GM12878 (cell line): ENCODE measurements around the gene ZNF431. TPM values are rescaled to one million over a fixed set of nuclear protein-coding genes. Genes with fewer than 3 reads are reported as not detected.

Experiments
- CHD2 ChIP-seq: IDR thresholded peaks from 2 replicates; pipeline ENCODE4 v1.6.1; 2011; ENCODE audit warnings: low read depth, low read length, improper control_type of control experiment, borderline replicate concordance
- E2F8 ChIP-seq: fragments of 450-650 bp; IDR thresholded peaks from 2 replicates; pipeline ENCODE4 v1.6.1; 2018; ENCODE audit warnings: mild to moderate bottlenecking, low read depth, moderate library complexity; ENCODE audit not compliant: partially characterized antibody
- E4F1 ChIP-seq: fragments of 450-650 bp; IDR thresholded peaks from 2 replicates; pipeline ENCODE4 v1.6.1; 2018; ENCODE audit warnings: borderline replicate concordance, mild to moderate bottlenecking; ENCODE audit not compliant: partially characterized antibody
- HSF1 ChIP-seq: fragments of 150-350 bp; IDR thresholded peaks from 2 replicates; pipeline ENCODE4 v1.6.1; 2014; ENCODE audit warnings: mild to moderate bottlenecking, low read depth, low read length
- IRF3 ChIP-seq: fragments of 450-650 bp; IDR thresholded peaks from 2 replicates; pipeline ENCODE4 v1.6.1; 2014; ENCODE audit warnings: mild to moderate bottlenecking
- IRF5 ChIP-seq: fragments of 450-650 bp; IDR thresholded peaks from 2 replicates; pipeline ENCODE4 v1.6.1; 2017; ENCODE audit warnings: borderline replicate concordance
- JUNB ChIP-seq: IDR thresholded peaks from 2 replicates; pipeline ENCODE4 v1.6.1; 2016; ENCODE audit warnings: antibody characterized with exemption, mild to moderate bottlenecking
- KLF5 ChIP-seq: fragments of 450-650 bp; IDR thresholded peaks from 2 replicates; pipeline ENCODE4 v1.6.1; 2014; ENCODE audit warnings: mild to moderate bottlenecking; ENCODE audit not compliant: partially characterized antibody
- MXI1 ChIP-seq: fragments of 150-350 bp; IDR thresholded peaks from 2 replicates; pipeline ENCODE4 v1.6.1; 2011; ENCODE audit warnings: low read depth, mild to moderate bottlenecking, inconsistent platforms, low read length, improper control_type of control experiment
- NFYA ChIP-seq: IDR thresholded peaks from 2 replicates; pipeline ENCODE4 v1.6.1; 2011; ENCODE audit warnings: low read depth, mild to moderate bottlenecking, low read length, improper control_type of control experiment, borderline replicate concordance
- NKRF ChIP-seq: fragments of 450-650 bp; conservative IDR thresholded peaks from 2 replicates; pipeline ENCODE4 v1.6.1; 2017; ENCODE audit warnings: mild to moderate bottlenecking, moderate library complexity
- NR2C1 ChIP-seq: fragments of 450-650 bp; IDR thresholded peaks from 2 replicates; pipeline ENCODE4 v1.6.1; 2017; ENCODE audit warnings: antibody characterized with exemption, mild to moderate bottlenecking, moderate library complexity
- PAX8 ChIP-seq: fragments of 450-650 bp; IDR thresholded peaks from 2 replicates; pipeline ENCODE4 v1.6.1; 2017; ENCODE audit warnings: mild to moderate bottlenecking, moderate library complexity
- RAD21 ChIP-seq: IDR thresholded peaks from 2 replicates; pipeline ENCODE4 v1.6.1; 2011; ENCODE audit warnings: mild to moderate bottlenecking, low read depth, low read length, moderate library complexity; ENCODE audit not compliant: insufficient read depth
- TCF3 ChIP-seq: IDR thresholded peaks from 2 replicates; pipeline ENCODE4 v1.6.1; 2012; ENCODE audit warnings: low read depth, mild to moderate bottlenecking, low read length, borderline replicate concordance; ENCODE audit not compliant: insufficient read depth
- TCF7 ChIP-seq: IDR thresholded peaks from 2 replicates; pipeline ENCODE4 v1.6.1; 2014; ENCODE audit warnings: antibody characterized with exemption, borderline replicate concordance
- YY1 ChIP-seq: IDR thresholded peaks from 2 replicates; pipeline ENCODE4 v1.6.1; 2011; ENCODE audit warnings: low read depth, mild to moderate bottlenecking, low read length
- ZZZ3 ChIP-seq: IDR thresholded peaks from 2 replicates; pipeline ENCODE4 v1.6.1; 2011; ENCODE audit warnings: low read depth; ENCODE audit not compliant: control insufficient read depth, insufficient read length
- polyA plus RNA-seq, 11 experiments: library from polyadenylated mRNA; depleted of rRNA in 4 of 11; unstranded in 6 of 11; stranded (reverse) in 5 of 11; fragments of >200 nt; fragmentation: Nextera tagmentation in 4 of 11; fragmentation: Illumina TruSeq in 1 of 11; extraction: Ambion mirVana in 4 of 11; extraction: Trizol in 1 of 11; gene quantifications; 1 replicate in 1 of 11; 2 replicates in 10 of 11; pipeline versions ENCODE4 v1.2.1 to v1.2.3, GENCODE V29; 2011 to 2016; ENCODE audit warnings: inconsistent platforms in 2 of 11, missing spikeins in 2 of 11, low read depth in 1 of 11
- total RNA-seq, 4 experiments: library from RNA; depleted of rRNA in 3 of 4; stranded (reverse); fragments of >200 nt in 3 of 4; fragmentation: Illumina TruSeq in 1 of 4; extraction: Trizol in 1 of 4; gene quantifications; 2 replicates each; pipeline versions ENCODE4 v1.2.1 to v1.2.3, GENCODE V29; 2013 to 2021

The ZNF431 gene
- total and polyA plus RNA-seq, 10 of the 15 experiments (the other 5 are each of a cell fraction or from before 2014, with no cell fraction given), result 2.5 to 18.7 (median 10.0) TPM

GRCh38 chr19:21141787-21142464 is at the start of gene ZNF431 (continued):
- peak; percentile 43 for TF ChIP-seq E4F1
- TF ChIP-seq HSF1, result no peak
- TF ChIP-seq E2F8, result no peak
- TF ChIP-seq TCF3, result no peak
- TF ChIP-seq NFYA, result peak; percentile 35; the same call in 1 of the 2 replicates
- no peak for TF ChIP-seq RAD21
- no peak for TF ChIP-seq PAX8
- TF ChIP-seq IRF3, result peak; percentile 63; the same call in 1 of the 2 replicates
- no peak for TF ChIP-seq KLF5
- TF ChIP-seq IRF5, result no peak
- no peak for TF ChIP-seq TCF7
- peak; percentile 87 for TF ChIP-seq CHD2
- no peak for TF ChIP-seq NR2C1
- TF ChIP-seq MXI1, result no peak
- TF ChIP-seq YY1, result peak; percentile 87
- no peak for TF ChIP-seq JUNB
- TF ChIP-seq ZZZ3, result no peak
- TF ChIP-seq NKRF, result peak; percentile 88
